SH-SY5Y (cell line): ENCODE measurements around the gene BCR.

Experiments
- GATA2 ChIP-seq: IDR thresholded peaks from 2 replicates; pipeline ENCODE4 v1.6.1; 2011; ENCODE audit warnings: mild to moderate bottlenecking, low read depth, low read length
- GATA3 ChIP-seq: IDR thresholded peaks from 2 replicates; pipeline ENCODE4 v1.6.1; 2011; ENCODE audit warnings: low read depth, mild to moderate bottlenecking, low read length, moderate library complexity

DNA sequence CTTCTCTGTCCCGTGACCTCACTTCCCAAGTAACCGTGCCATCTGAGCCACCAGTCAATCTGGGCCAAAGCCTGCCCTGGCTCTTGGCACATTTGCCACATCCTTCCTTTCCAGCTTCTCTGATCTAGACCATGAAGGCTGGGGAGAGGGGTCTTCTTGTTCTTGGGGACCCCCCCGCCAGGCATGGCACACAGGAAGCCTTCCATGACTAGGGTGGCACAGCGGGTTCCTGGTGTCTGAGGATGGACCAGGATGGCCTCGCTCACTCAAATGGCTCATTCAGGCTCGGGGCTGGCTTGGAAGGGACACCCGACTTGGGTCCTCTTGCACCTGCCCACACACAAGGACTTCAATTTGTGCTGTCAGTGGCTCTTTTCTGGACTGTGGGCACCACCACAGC lies 121.3 kb downstream of the BCR start:
- no peak for TF ChIP-seq GATA2
- TF ChIP-seq GATA3: no peak
